Skeletal muscle tissue (tissue), 4 donors: Measurements from ENCODE around the gene NF1. TPM values are rescaled to one million over a fixed set of nuclear protein-coding genes. Genes with fewer than 3 reads are reported as not detected.

Experiments used
- H3K27ac ChIP-seq: one replicate; pipeline ENCODE4 v1.7.0; 2013; ENCODE audit warnings: mild to moderate bottlenecking, low read depth, low read length, inconsistent platforms
- H3K27me3 ChIP-seq, 3 donors: one replicate each; pipeline ENCODE4 v1.7.0; 2013; ENCODE audit warnings: low read length in 3 of 3; ENCODE audit not compliant: control insufficient read depth in 3 of 3, insufficient read depth in 3 of 3
- H3K36me3 ChIP-seq, 3 donors: one replicate each; pipeline ENCODE4 v1.7.0; 2013; ENCODE audit warnings: low read length in 3 of 3; ENCODE audit not compliant: control insufficient read depth in 3 of 3, insufficient read depth in 3 of 3
- H3K4me1 ChIP-seq, 3 donors: one replicate each; pipeline ENCODE4 v1.7.0; 2013; ENCODE audit warnings: low read length in 3 of 3, mild to moderate bottlenecking in 3 of 3; ENCODE audit not compliant: control insufficient read depth in 3 of 3, insufficient read depth in 3 of 3
- H3K4me3 ChIP-seq, 3 donors: one replicate each; pipeline ENCODE4 v1.7.0; 2013; ENCODE audit warnings: low read length in 3 of 3
- H3K9ac ChIP-seq, 3 donors: one replicate each; pipeline ENCODE4 v1.7.0; 2013; ENCODE audit warnings: low read length in 3 of 3, mild to moderate bottlenecking in 3 of 3, moderate library complexity in 2 of 3, low read depth in 1 of 3
- H3K9me3 ChIP-seq, 3 donors: one replicate each; pipeline ENCODE4 v1.7.0; 2013; ENCODE audit warnings: low read length in 3 of 3; ENCODE audit not compliant: control insufficient read depth in 3 of 3
- total RNA-seq: library from RNA; depleted of rRNA; stranded (reverse); fragments of >200 nt; gene quantifications from one replicate; pipeline ENCODE4 v1.2.3, GENCODE V29; 2014
- donor health status: Osteomylitis.

The NF1 gene
- total RNA-seq, 1 donor from 2014 or later, result 76.2 TPM

DNA sequence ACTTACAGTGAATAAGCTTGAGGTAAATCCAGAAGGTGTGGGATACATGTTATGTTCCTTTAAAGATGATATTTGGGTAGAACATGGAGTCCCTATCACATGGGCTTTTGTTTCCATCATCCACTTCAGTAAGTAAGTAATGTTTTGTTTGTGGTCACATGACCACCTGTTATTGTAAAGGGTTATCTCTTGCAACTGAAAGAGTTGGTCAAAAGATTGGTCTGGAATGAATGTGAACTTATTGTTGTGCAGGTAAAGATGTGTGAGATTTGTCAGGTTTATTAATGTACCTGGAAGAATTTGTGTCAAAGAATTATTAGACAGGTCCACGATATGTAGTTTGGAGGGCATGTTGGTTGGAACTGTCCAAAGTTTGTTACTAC, 200.7 kb downstream of the NF1 start:
- Histone ChIP-seq H3K27ac (no peak overlapping the region), H3K4me3 (no peak overlapping the region), H3K4me1 (no peaks in the 10 kb centered on the region), H3K36me3 (no peaks in the 10 kb centered on the region), H3K9me3 (no peaks in the 10 kb centered on the region), H3K27me3 (no peaks in the 10 kb centered on the region), H3K9ac (no peak overlapping the region)

GRCh38 chr17:31296142-31296541, 201.4 kb downstream of the NF1 start:
- Histone ChIP-seq H3K36me3 (no peaks in the 10 kb centered on the region), H3K9ac (no peak overlapping the region), H3K27ac (no peak overlapping the region), H3K9me3 (no peaks in the 10 kb centered on the region), H3K27me3 (no peaks in the 10 kb centered on the region), H3K4me3 (no peak overlapping the region), H3K4me1 (no peaks in the 10 kb centered on the region)

GRCh38 chr17:31297090-31297489, 202.3 kb downstream of the NF1 start, which contains the start of gene OMG:
Gene OMG (minus strand): TSS chr17:31297239. CDS start chr17:31296331, 908 bp downstream.
- Histone ChIP-seq H3K9me3 (no peaks in the 10 kb centered on the region), H3K4me3 (no peak within 1 kb of the TSS), H3K4me1 (no peaks in the 10 kb centered on the region), H3K27ac (no peak within 1 kb of the TSS), H3K36me3 (no peaks in the 10 kb centered on the region), H3K9ac (no peak within 1 kb of the TSS), H3K27me3 (no peaks in the 10 kb centered on the region)

GRCh38 chr17:31299624-31300023, 204.8 kb downstream of the NF1 start:
- Histone ChIP-seq H3K9me3 (no peaks in the 10 kb centered on the region), H3K27me3 (no peaks in the 10 kb centered on the region), H3K4me3 (no peak overlapping the region), H3K36me3 (no peaks in the 10 kb centered on the region), H3K4me1 (no peaks in the 10 kb centered on the region), H3K27ac (no peak overlapping the region), H3K9ac (no peak overlapping the region)

DNA sequence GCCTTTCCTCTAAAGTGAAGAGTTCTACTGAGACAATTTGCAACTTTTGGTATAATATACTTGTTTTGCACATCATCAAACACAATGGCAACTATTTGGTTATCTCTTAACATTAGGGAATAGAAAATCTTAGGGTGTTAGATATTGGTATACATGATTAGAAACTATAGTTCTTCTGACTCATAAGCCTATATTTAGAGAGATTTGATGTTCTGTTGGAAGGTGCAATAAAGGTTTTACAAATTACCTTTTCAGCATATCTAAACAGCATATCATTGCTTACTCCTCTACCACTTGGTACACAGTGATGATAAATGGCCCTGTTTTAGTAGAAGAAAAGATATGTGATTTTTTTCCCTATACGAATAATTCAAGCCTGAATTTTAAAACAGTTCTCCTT, 212.9 kb downstream of the NF1 start:
- Histone ChIP-seq H3K4me1 (no peaks in the 10 kb centered on the region), H3K9ac (no peak overlapping the region), H3K4me3 (no peak overlapping the region), H3K27ac (no peak overlapping the region), H3K36me3 (peaks cover 0 to 3% (median 0%) of the 10 kb centered on the region in 3 donors), H3K27me3 (no peaks in the 10 kb centered on the region), H3K9me3 (no peaks in the 10 kb centered on the region)

- H3K4me1 ChIP-seq, result no peaks in the 10 kb centered on the region
- no peak overlapping the region for H3K4me3 ChIP-seq
- H3K36me3 ChIP-seq, result peaks cover 0 to 3% (median 0%) of the 10 kb centered on the region in 3 donors
- H3K9ac ChIP-seq, result no peak overlapping the region
- H3K27ac ChIP-seq, result no peak overlapping the region
- no peaks in the 10 kb centered on the region for H3K9me3 ChIP-seq
- no peaks in the 10 kb centered on the region for H3K27me3 ChIP-seq
Observed at GRCh38 chr17:31308372-31309334, 213.9 kb downstream of the NF1 start.

DNA sequence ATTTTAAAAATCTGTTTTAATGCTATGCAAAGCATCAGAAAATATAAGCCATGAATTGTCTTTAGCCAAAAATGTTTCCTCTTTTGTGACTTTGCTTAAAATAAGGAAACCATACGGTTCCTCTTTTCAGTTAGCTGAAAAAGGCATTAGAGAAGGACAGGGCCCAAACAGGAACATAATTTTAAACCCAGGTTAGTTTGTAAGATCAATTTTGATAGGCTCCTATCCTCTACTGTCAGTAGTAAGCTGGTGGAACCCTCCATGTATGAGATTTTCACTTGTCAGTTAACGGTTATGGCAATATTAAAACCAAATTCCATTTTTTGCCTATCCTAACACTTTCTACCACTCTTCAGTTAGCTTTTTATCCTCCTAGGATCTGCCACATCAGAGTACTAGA, 214.8 kb downstream of the NF1 start:
- no peaks in the 10 kb centered on the region for H3K4me1 ChIP-seq
- H3K27me3 ChIP-seq, result no peaks in the 10 kb centered on the region
- no peaks in the 10 kb centered on the region for H3K9me3 ChIP-seq
- peak overlapping the region; percentile 59 for H3K27ac ChIP-seq
- peaks cover 0 to 3% (median 0%) of the 10 kb centered on the region in 3 donors for H3K36me3 ChIP-seq
- no peak overlapping the region for H3K4me3 ChIP-seq
- no peak overlapping the region for H3K9ac ChIP-seq

DNA sequence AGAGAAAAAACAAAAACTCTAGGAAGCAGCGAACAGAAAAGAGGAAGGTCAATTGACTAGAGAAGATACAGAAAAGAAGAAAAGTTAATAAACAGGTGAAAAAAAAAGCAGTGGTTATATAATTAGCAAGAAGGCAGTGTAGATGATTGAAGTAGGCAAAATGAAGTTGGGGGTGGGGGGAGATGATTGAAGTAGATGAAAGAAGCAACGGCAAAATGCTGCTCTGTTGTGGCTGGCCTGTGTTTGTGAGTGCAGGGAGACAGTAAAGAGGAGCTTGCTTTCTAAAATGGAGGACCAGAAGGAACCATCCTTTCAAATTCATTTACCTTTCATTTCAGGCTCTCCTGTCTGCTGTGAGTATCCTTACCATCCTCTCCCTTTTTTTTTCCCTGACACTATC, 215.5 kb downstream of the NF1 start:
- peak overlapping the region; percentile 59 for H3K27ac ChIP-seq
- H3K9ac ChIP-seq, result no peak overlapping the region
- H3K4me1 ChIP-seq, result no peaks in the 10 kb centered on the region
- no peaks in the 10 kb centered on the region for H3K27me3 ChIP-seq
- H3K36me3 ChIP-seq, result no peaks in the 10 kb centered on the region
- no peaks in the 10 kb centered on the region for H3K9me3 ChIP-seq
- no peak overlapping the region for H3K4me3 ChIP-seq

DNA sequence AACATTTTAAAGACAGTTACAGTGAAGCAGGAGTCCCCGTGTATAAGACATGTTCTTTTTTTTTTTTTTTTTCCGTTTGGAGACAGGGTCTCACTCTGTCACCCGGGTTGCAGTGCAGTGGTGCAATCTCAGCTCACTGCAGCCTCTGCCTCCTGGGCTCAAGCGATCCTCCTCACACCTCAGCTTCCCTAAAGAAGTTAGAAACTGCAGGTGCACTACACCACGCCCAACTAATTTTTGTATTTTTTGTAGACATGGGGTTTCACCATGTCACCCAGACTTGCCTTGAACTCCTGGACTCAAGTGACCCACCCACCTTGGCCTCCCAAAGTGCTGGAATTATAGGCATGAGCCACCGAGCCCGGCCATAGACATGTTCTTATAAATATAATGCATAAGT, 216.1 kb downstream of the NF1 start:
- Histone ChIP-seq H3K36me3 (no peaks in the 10 kb centered on the region), H3K27ac (no peak overlapping the region), H3K27me3 (no peaks in the 10 kb centered on the region), H3K9me3 (no peaks in the 10 kb centered on the region), H3K4me1 (no peaks in the 10 kb centered on the region), H3K9ac (no peak overlapping the region), H3K4me3 (no peak overlapping the region)

GRCh38 chr17:31311526-31311925, 216.7 kb downstream of the NF1 start:
- Histone ChIP-seq H3K27me3 (no peaks in the 10 kb centered on the region), H3K36me3 (no peaks in the 10 kb centered on the region), H3K4me1 (no peaks in the 10 kb centered on the region), H3K4me3 (no peak overlapping the region), H3K27ac (no peak overlapping the region), H3K9me3 (no peaks in the 10 kb centered on the region), H3K9ac (no peak overlapping the region)
